Measurements from ENCODE around the gene C19orf25. TPM values are rescaled to one million over a fixed set of nuclear protein-coding genes. Genes with fewer than 3 reads are reported as not detected.
A peak's percentile ranks its signal among the peaks of the same experiment; 100 is the strongest.

C19orf25 gene
- total and polyA plus RNA-seq, 5 donors from 2014 or later = 33.4 to 64.0 (median 52.5) TPM

DNA sequence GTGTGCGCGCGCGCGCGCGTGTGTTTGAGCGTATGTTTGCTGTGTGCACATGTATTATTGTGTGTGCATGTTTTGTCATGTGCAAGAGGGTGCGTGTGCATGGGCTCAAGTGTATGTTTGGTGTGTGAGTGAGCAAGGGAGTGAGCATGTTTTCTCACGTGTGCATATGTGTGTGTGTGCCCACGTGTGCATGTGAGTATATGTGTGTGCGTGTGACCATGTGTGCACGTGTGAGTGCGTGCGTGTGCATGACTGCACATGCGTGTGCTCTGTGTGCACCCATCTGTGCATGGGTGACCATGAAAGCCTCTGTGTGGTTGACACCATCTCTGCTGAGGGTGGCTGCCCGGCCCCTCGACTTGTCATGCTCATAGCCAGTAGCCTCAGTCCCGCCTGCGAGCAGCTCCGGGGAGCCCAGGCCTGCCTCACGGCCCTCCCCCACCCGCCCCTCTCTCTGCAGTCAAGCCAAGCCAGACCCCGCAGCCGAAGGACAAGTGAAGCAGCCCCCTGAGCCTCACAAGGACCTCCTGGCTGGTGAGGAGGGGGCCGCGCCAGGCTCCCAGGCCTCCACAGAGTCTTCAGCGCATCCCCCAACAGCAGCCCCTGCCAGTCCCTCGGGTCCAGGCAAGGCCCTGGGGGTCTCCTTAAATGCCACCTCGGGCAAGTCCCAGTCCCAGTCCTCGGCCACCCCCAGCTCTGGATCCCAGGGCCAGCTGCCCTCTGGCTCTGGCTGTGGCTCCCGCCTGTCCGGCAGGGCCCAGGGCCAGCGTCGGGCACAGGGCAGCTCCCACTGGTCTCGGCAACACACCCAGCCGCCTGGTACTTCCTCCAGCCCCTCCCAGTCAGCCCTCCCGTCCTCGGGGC lies 17.9 kb upstream of the C19orf25 start:
- Mint-ChIP-seq H3K4me3 (no peak overlapping the region), H3K9me3 (no peaks in the 10 kb centered on the region), H3K27me3 (peaks cover 2% of the 10 kb centered on the region), H3K4me1 (peaks cover 0 to 1% (median under 1%) of the 10 kb centered on the region in 4 donors), H3K36me3 (no peaks in the 10 kb centered on the region), H3K27ac (no peak overlapping the region)
- no peak for ATAC-seq (ENCODE audit: low read depth in 2 of 2)
- Histone ChIP-seq H3K9me3 (ENCODE audit: control insufficient read depth in 2 of 2, low read length in 2 of 2) (no peaks in the 10 kb centered on the region), H3K36me3 (ENCODE audit: control insufficient read depth, insufficient read depth, low read length) (no peaks in the 10 kb centered on the region), H3K4me1 (ENCODE audit: control insufficient read depth, insufficient read depth, low read length, poor library complexity, severe bottlenecking) (no peaks in the 10 kb centered on the region), H3K27ac (ENCODE audit: insufficient read depth, low read length, poor library complexity, severe bottlenecking) (no peak overlapping the region), H3K27me3 (ENCODE audit: control insufficient read depth, insufficient read depth, low read length) (no peaks in the 10 kb centered on the region), H3K4me3 (ENCODE audit: low read depth, low read length) (no peak overlapping the region)
- DNase-seq = no peak

DNA sequence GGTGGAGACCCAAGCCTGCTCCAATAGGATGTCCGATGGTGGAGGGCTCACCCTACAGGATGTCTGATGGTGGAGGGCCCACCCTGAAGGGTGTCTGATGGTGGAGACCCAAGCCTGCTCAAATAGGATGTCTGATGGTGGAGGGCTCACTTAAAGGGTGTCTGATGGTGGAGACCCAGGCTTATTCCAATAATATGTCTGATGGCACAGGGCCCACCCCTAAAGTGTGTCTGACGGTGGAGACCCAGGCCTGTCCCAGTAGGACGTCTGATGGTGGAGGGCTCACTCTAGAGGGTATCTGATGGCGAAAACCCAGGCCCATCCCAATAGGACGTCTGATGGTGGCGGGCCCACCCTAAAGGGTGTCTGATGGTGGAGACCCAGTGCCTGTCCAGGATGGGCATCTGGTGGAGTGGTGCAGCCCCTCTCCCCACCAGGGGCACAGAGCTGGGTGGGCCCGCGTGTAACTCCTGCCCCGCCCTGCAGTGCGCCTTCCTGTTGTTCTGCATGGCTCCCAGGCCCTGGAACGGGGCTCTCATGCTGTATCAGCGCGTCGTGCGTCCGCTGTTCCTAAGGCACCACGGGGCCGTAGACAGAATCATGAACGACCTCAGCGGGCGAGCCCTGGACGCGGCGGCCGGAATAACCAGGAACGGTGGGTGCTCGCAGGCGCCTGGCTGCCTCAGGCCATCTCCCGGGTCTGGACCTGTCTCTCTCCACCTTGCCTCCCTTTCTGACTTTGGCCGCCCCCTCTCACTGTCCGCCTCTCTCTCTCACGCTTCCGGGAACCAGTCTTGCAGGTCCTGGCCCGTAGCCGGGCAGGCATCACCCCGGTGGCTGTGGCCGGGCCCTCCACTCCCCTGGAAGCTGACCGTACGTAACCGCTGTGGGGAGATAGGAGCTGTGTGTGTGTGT lies 17.0 kb upstream of the C19orf25 start:
- DNase-seq = no peak
- Histone ChIP-seq H3K27me3 (ENCODE audit: control insufficient read depth, insufficient read depth, low read length) (no peaks in the 10 kb centered on the region), H3K36me3 (ENCODE audit: control insufficient read depth, insufficient read depth, low read length) (no peaks in the 10 kb centered on the region), H3K4me1 (ENCODE audit: control insufficient read depth, insufficient read depth, low read length, poor library complexity, severe bottlenecking) (peaks cover 8% of the 10 kb centered on the region), H3K27ac (ENCODE audit: insufficient read depth, low read length, poor library complexity, severe bottlenecking) (no peak overlapping the region), H3K4me3 (ENCODE audit: low read depth, low read length) (no peak overlapping the region), H3K9me3 (ENCODE audit: control insufficient read depth in 2 of 2, low read length in 2 of 2) (no peaks in the 10 kb centered on the region)
- peak overlapping the region in 1 of 4 donors; percentile 74 for H3K4me3 Mint-ChIP-seq
- H3K36me3 Mint-ChIP-seq = no peaks in the 10 kb centered on the region
- peaks cover 0 to 5% (median 2%) of the 10 kb centered on the region in 4 donors for H3K4me1 Mint-ChIP-seq
- ATAC-seq (ENCODE audit: low read depth in 2 of 2) = no peak
- H3K27me3 Mint-ChIP-seq = no peaks in the 10 kb centered on the region
- H3K9me3 Mint-ChIP-seq = no peaks in the 10 kb centered on the region
- no peak overlapping the region for H3K27ac Mint-ChIP-seq

DNA sequence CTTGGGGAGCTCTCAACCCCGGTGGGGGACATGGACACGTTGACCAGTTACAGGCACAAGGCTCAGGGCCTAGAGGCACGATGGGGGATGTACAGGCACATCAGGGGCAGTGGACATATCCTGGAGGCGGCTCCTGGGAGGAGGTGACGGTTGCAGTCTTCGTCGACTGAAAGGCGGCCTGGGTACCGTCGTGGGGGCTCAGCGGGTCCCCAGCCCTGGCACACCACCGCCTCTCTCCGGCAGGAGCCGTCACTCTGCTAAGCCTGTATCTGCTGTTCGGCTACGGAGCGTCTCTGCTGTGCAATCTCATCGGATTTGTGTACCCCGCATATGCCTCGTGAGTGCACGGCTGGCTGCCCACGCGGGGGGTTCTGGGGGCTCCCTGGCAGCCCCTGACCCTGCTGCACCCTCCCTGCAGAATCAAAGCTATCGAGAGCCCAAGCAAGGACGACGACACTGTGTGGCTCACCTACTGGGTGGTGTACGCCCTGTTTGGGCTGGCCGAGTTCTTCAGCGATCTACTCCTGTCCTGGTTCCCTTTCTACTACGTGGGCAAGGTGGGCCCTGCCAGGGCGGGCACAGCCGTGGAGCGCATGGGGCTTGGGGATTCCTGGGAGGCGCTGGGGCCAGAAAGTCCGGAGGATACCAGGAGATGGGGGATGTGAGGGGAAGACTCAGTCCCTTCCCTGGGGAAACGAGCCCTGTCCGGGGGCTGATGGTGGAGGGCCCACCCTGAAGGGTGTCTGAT lies 16.2 kb upstream of the C19orf25 start:
- no peak overlapping the region for H3K27ac Mint-ChIP-seq
- no peak overlapping the region for H3K27ac ChIP-seq (ENCODE audit: insufficient read depth, low read length, poor library complexity, severe bottlenecking)
- H3K4me1 ChIP-seq (ENCODE audit: control insufficient read depth, insufficient read depth, low read length, poor library complexity, severe bottlenecking) = peaks cover 8% of the 10 kb centered on the region
- peak overlapping the region in 1 of 4 donors; percentile 74 for H3K4me3 Mint-ChIP-seq
- no peaks in the 10 kb centered on the region for H3K36me3 ChIP-seq (ENCODE audit: control insufficient read depth, insufficient read depth, low read length)
- no peaks in the 10 kb centered on the region for H3K9me3 Mint-ChIP-seq
- H3K27me3 Mint-ChIP-seq = peaks cover 6% of the 10 kb centered on the region
- no peaks in the 10 kb centered on the region for H3K9me3 ChIP-seq (ENCODE audit: control insufficient read depth in 2 of 2, low read length in 2 of 2)
- no peaks in the 10 kb centered on the region for H3K36me3 Mint-ChIP-seq
- no peaks in the 10 kb centered on the region for H3K27me3 ChIP-seq (ENCODE audit: control insufficient read depth, insufficient read depth, low read length)
- H3K4me1 Mint-ChIP-seq = peaks cover 0 to 9% (median 5%) of the 10 kb centered on the region in 4 donors
- ATAC-seq (ENCODE audit: low read depth in 2 of 2) = no peak
- DNase-seq = no peak
- no peak overlapping the region for H3K4me3 ChIP-seq (ENCODE audit: low read depth, low read length)

DNA sequence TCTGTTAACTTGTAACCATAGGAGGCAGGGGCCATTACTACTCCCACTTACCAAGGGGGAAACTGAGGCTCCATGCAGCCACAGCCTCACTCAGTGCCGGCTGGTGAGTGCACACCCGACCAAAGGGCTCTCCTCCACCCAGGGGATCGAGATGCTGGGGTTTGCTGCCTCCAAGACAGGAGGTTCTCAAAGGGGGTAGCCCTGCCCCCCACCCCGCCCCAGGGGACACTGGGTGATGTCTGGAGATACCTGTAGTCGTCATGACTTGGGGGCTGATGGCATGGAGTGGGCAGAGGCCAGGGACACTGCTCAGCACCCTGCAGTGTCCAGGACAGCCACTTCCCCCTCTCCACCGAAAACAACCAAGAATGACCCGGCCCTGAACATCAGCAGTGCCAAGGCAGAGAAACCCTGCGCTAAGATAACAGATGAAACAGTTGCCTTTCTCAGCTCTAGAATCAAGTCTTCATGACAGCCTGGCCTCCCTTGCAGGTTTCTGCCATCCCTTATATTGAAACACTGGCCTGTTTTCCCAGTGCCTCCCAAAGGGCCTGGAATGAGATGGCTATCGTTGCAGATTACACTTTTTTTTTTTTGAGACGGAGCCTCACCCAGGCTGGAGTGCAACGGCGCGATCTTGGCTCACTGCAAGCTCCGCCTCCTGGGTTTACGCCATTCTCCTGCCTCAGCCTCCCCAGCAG lies 15.2 kb upstream of the C19orf25 start:
- Histone ChIP-seq H3K9me3 (ENCODE audit: control insufficient read depth in 2 of 2, low read length in 2 of 2) (no peaks in the 10 kb centered on the region), H3K27me3 (ENCODE audit: control insufficient read depth, insufficient read depth, low read length) (no peaks in the 10 kb centered on the region), H3K4me3 (ENCODE audit: low read depth, low read length) (no peak overlapping the region), H3K36me3 (ENCODE audit: control insufficient read depth, insufficient read depth, low read length) (no peaks in the 10 kb centered on the region), H3K27ac (ENCODE audit: insufficient read depth, low read length, poor library complexity, severe bottlenecking) (no peak overlapping the region), H3K4me1 (ENCODE audit: control insufficient read depth, insufficient read depth, low read length, poor library complexity, severe bottlenecking) (peaks cover 17% of the 10 kb centered on the region)
- Mint-ChIP-seq H3K4me1 (peaks cover 0 to 17% (median 5%) of the 10 kb centered on the region in 4 donors), H3K9me3 (no peaks in the 10 kb centered on the region), H3K4me3 (peak overlapping the region in 2 of 4 donors; percentile 19 to 50), H3K27ac (no peak overlapping the region), H3K27me3 (peaks cover 12% of the 10 kb centered on the region), H3K36me3 (no peaks in the 10 kb centered on the region)
- DNase-seq (no peak), ATAC-seq (ENCODE audit: low read depth in 2 of 2) (no peak)

DNA sequence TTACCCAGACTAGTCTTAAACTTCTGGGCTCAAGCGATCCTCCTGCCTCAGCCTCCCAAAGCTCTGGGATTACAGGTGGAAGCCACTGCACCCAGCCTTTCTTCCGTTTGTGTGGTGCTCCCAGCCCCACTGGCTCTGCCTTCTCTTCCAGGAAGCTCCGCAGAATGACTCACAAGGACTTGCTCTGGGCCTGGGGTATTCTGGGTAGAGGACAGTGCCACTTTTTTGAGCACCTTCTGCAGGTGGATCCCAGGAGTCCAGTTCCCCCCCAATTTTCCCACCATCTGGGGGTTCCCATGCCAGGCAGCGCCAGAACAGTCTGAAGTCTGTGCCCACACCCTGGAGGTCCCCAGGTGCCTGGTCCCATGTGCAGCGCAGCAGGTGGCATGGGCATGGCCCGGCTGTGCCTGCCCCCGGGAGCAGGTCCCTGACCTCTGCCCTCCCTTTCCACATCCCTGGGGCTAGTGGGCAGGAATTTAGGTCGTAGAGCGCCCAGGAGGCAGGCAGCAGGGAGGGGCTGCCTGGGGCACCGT lies 13.5 kb upstream of the C19orf25 start:
- H3K27ac Mint-ChIP-seq = no peak overlapping the region
- H3K4me1 Mint-ChIP-seq = peaks cover 0 to 18% (median 5%) of the 10 kb centered on the region in 4 donors
- ATAC-seq (ENCODE audit: low read depth in 2 of 2) (no peak), DNase-seq (no peak)
- H3K9me3 Mint-ChIP-seq = no peaks in the 10 kb centered on the region
- H3K36me3 Mint-ChIP-seq = no peaks in the 10 kb centered on the region
- Histone ChIP-seq H3K36me3 (ENCODE audit: control insufficient read depth, insufficient read depth, low read length) (no peaks in the 10 kb centered on the region), H3K9me3 (ENCODE audit: control insufficient read depth in 2 of 2, low read length in 2 of 2) (no peaks in the 10 kb centered on the region), H3K4me3 (ENCODE audit: low read depth, low read length) (no peak overlapping the region), H3K4me1 (ENCODE audit: control insufficient read depth, insufficient read depth, low read length, poor library complexity, severe bottlenecking) (peaks cover 18% of the 10 kb centered on the region), H3K27ac (ENCODE audit: insufficient read depth, low read length, poor library complexity, severe bottlenecking) (no peak overlapping the region), H3K27me3 (ENCODE audit: control insufficient read depth, insufficient read depth, low read length) (no peaks in the 10 kb centered on the region)
- H3K27me3 Mint-ChIP-seq = peaks cover 12% of the 10 kb centered on the region
- peak overlapping the region in 2 of 4 donors; percentile 35 to 67 for H3K4me3 Mint-ChIP-seq

DNA sequence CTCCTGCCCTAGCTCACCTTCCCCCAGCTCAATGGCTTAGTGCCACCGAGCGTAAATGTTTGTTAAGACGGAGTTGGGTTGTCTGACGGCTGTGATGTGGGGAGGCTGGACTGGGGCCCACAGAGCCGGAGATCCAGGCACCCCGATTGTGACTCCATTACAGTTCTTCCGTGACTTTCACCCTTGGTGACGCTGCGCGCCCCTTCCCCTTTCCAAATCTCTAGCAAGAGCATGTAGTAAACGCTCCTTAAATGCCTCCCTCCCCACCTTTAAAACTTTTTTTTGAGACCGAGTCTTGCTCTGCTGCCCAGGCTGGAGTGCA lies 12.8 kb upstream of the C19orf25 start:
- H3K27ac Mint-ChIP-seq = peak overlapping the region; percentile 20 to 58 (median 46)
- DNase-seq (no peak), ATAC-seq (ENCODE audit: low read depth in 2 of 2) (no peak)
- Histone ChIP-seq H3K27ac (ENCODE audit: insufficient read depth, low read length, poor library complexity, severe bottlenecking) (no peak overlapping the region), H3K27me3 (ENCODE audit: control insufficient read depth, insufficient read depth, low read length) (no peaks in the 10 kb centered on the region), H3K4me1 (ENCODE audit: control insufficient read depth, insufficient read depth, low read length, poor library complexity, severe bottlenecking) (peaks cover 18% of the 10 kb centered on the region), H3K36me3 (ENCODE audit: control insufficient read depth, insufficient read depth, low read length) (no peaks in the 10 kb centered on the region), H3K9me3 (ENCODE audit: control insufficient read depth in 2 of 2, low read length in 2 of 2) (no peaks in the 10 kb centered on the region), H3K4me3 (ENCODE audit: low read depth, low read length) (no peak overlapping the region)
- H3K36me3 Mint-ChIP-seq = no peaks in the 10 kb centered on the region
- peaks cover 0 to 18% (median 5%) of the 10 kb centered on the region in 4 donors for H3K4me1 Mint-ChIP-seq
- H3K4me3 Mint-ChIP-seq = peak overlapping the region; percentile 67 to 92 (median 82)
- H3K9me3 Mint-ChIP-seq = no peaks in the 10 kb centered on the region
- H3K27me3 Mint-ChIP-seq = peaks cover 12% of the 10 kb centered on the region
